Left cardiac atrium (tissue), 4 donors: ENCODE results near the gene PTPRS. TPM values are rescaled to one million over a fixed set of nuclear protein-coding genes. Genes with fewer than 3 reads are reported as not detected.

Experiments used
- ATAC-seq, 2 donors: fragments of 200-7000 bp; cut with Tn5 transposase; one replicate each; pipeline ENCODE4 v1.9.1; 2020; ENCODE audit warnings: mild to moderate bottlenecking in 2 of 2, moderate library complexity in 2 of 2
- DNase-seq: peaks from one replicate; pipeline ENCODE4 v3.0.0-alpha.2; 2020
- intact Hi-C, 2 donors: fragments of 100-400 bp; cut with DNase I; formaldehyde crosslinking; loops; one replicate each; pipeline versions ENCODE4 v1.14.1 to v1.15.1; 2022 to 2023
- total RNA-seq, 2 donors: library from RNA; stranded (reverse); fragmentation: NEBNext Ultra II Directional; extraction: Animal tissue kit (Norgen Biotek cat#: 25700); gene quantifications; one replicate each; pipeline ENCODE4 v1.2.1, GENCODE V29; 2021
- donor health status: DM: no; HTN: yes; CAD: no.
- donor health status: DM: no; HTN: yes; CAD: no; lungs with severe emphysema.
- donor health status: DM: yes; HTN: yes; CAD: no.
- donor health status: Dilated cardiomyopathy.

The PTPRS gene
- total RNA-seq, 2 donors from 2014 or later, result 95.6 to 130 TPM

- peak; percentile 46 to 69 for ATAC-seq
- intact Hi-C loops, result no loop called here
- DNase-seq, result peak; percentile 44
Observed at GRCh38 chr19:5293612-5294378, 46.8 kb downstream of the PTPRS start.

DNA sequence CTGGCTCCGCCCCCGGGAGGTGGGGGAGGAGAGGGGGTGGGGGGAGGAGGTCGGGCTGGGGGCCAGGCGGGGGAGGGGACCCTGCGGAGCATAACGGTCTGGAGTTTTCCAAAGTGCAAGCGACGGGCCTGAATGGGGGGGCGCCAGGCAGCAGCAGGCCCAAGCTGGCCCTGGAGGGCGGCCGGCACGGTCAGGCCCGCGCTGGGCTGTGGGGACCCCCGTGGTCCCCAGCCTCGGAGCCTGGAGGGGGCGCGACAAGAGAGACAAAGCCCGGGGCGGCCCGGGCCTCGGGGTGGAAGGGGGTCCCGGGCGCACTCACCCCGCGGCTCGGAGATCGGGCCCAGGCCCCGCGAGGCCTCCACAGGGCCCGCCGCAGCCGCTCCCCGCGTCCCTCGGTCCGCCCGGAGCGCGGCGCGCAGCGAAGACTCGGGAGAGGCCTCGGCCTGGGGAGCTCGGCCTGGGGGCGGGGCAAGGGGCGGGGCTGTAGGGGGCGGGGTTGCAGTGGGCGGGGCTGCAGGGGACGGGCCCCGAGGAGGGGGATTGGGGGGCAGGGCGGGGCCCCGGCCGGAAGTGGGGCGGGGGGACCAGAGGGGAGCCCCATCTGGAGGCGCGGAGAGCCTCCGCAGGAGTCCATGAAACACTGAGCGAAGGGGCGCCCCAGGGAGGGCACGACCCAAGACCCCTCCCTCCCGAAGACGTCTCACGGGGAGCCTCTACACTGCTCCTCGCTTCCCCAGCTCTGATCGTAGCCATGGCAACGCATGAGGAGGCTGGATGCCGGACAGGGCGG, 47.6 kb downstream of the PTPRS start:
- DNase-seq, result peak; percentile 72
- intact Hi-C loops, result no loop called here
- peak; percentile 95 for ATAC-seq

DNA sequence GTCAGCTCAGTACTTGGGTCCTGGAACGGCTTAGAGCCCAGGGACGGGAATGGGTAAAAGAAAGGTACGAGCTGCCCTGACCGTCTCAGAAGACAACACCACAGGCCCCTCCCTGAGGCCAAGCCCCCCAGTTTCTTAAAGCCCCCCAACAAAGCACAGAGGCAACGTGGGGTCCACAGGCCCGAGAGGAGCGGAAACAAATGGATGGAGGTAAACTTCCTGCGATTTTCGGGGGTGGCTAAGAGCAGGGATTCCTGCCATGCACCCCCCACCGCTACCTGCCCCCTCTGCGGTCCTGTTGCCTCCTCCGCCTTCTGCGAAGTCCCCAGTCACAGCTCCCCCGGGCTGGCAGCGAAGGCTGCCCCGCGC, 48.2 kb downstream of the PTPRS start:
- intact Hi-C loops, result no loop called here
- ATAC-seq, result no peak
- DNase-seq, result no peak

DNA sequence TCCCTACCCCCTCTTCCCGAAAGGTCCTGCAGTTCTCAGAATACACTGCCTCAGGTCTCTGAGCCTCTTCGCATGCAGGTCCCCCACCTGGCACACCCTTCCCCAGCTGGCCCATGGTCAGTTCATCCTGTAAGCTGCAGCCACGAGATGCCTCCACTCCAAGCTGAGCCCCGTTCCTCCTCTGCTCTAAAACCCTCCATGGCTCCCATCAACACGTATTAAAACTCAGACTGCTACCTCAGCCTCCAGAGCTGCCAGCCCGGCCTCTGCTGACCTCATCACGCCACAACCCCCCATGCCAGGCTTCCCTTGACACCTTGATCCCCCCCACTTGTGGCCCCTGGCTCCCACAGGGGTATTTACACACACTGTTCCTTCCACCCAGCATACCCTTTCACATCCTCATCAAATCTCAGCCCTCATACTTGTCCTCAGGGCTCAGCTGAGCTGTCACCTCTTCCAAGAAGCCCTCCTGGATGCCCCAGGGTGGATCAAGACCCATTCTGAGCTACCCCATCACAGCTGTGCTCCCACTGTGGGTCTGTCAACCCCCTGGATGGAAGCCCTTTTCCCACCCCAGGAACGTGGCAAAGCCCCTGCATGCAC, 48.9 kb downstream of the PTPRS start:
- DNase-seq (no peak), ATAC-seq (no peak)
- intact Hi-C loops, result no loop called here

Other genes starting within 250 kb of the PTPRS start
- not detected for gene ZNRF4, start 114.6 kb upstream of the PTPRS start, total RNA-seq
- gene TINCR, start 227.1 kb upstream of the PTPRS start, total RNA-seq, result under 1 TPM; 0.15 to 0.37 TPM